GM12878 (cell line): ENCODE data around the gene KCNC1.

ENCODE experiments used
- BMI1 ChIP-seq: fragments of 450-650 bp; IDR thresholded peaks from 2 replicates; pipeline ENCODE4 v1.6.1; 2016; ENCODE audit warnings: mild to moderate bottlenecking, moderate library complexity, borderline replicate concordance
- CHD1 ChIP-seq: IDR thresholded peaks from 2 replicates; pipeline ENCODE4 v1.6.1; 2012; ENCODE audit warnings: low read depth, low read length, improper control_type of control experiment
- CHD2 ChIP-seq: IDR thresholded peaks from 2 replicates; pipeline ENCODE4 v1.6.1; 2011; ENCODE audit warnings: low read depth, low read length, improper control_type of control experiment, borderline replicate concordance
- IRF3 ChIP-seq: fragments of 450-650 bp; IDR thresholded peaks from 2 replicates; pipeline ENCODE4 v1.6.1; 2014; ENCODE audit warnings: mild to moderate bottlenecking
- LARP7 ChIP-seq: fragments of 450-650 bp; IDR thresholded peaks from 2 replicates; pipeline ENCODE4 v1.6.1; 2017; ENCODE audit warnings: mild to moderate bottlenecking
- MLLT1 ChIP-seq: fragments of 450-650 bp; IDR thresholded peaks from 2 replicates; pipeline ENCODE4 v1.6.1; 2016; ENCODE audit warnings: mild to moderate bottlenecking
- NKRF ChIP-seq: fragments of 450-650 bp; conservative IDR thresholded peaks from 2 replicates; pipeline ENCODE4 v1.6.1; 2017; ENCODE audit warnings: mild to moderate bottlenecking, moderate library complexity
- NRF1 ChIP-seq: conservative IDR thresholded peaks from 2 replicates; pipeline ENCODE4 v1.6.1; 2011; ENCODE audit warnings: mild to moderate bottlenecking, low read depth, low read length, improper control_type of control experiment
- POLR2A ChIP-seq: IDR thresholded peaks from 2 replicates; pipeline ENCODE4 v1.6.1; 2011; ENCODE audit warnings: low read depth, mild to moderate bottlenecking, low read length
- RAD21 ChIP-seq: IDR thresholded peaks from 2 replicates; pipeline ENCODE4 v1.6.1; 2011; ENCODE audit warnings: mild to moderate bottlenecking, low read depth, low read length, moderate library complexity; ENCODE audit not compliant: insufficient read depth
- RAD51 ChIP-seq: fragments of 450-650 bp; IDR thresholded peaks from 2 replicates; pipeline ENCODE4 v1.6.1; 2016; ENCODE audit warnings: moderate library complexity, mild to moderate bottlenecking, inconsistent platforms
- YY1 ChIP-seq: IDR thresholded peaks from 2 replicates; pipeline ENCODE4 v1.6.1; 2011; ENCODE audit warnings: low read depth, mild to moderate bottlenecking, low read length

- TF ChIP-seq NRF1 (no peak), IRF3 (no peak), RAD21 (no peak), CHD1 (no peak), CHD2 (no peak), POLR2A (no peak), LARP7 (no peak), RAD51 (no peak), YY1 (no peak), BMI1 (no peak), NKRF (no peak), MLLT1 (no peak)
Observed at GRCh38 chr11:17720796-17721171, 13.8 kb upstream of the KCNC1 start.
